H9 (cell line): ENCODE results near the gene GET3. TPM values are rescaled to one million over a fixed set of nuclear protein-coding genes. Genes with fewer than 3 reads are reported as not detected.

Source experiments
- DNase-seq: peaks from one replicate; pipeline ENCODE4 v3.0.0-alpha.2; 2017
- H2AFZ ChIP-seq: one replicate; pipeline ENCODE4 v1.6.1; 2013; ENCODE audit warnings: mild to moderate bottlenecking, low read length, control low read depth, moderate library complexity
- H2AK5ac ChIP-seq: 2 replicates; pipeline ENCODE4 v1.6.1; 2013; ENCODE audit warnings: low read length, control low read depth, mixed read lengths; ENCODE audit not compliant: insufficient read length
- H2BK120ac ChIP-seq: one replicate; pipeline ENCODE4 v1.6.1; 2013; ENCODE audit warnings: low read depth, mild to moderate bottlenecking, low read length, control low read depth, inconsistent platforms; ENCODE audit not compliant: poor library complexity, severe bottlenecking
- H2BK12ac ChIP-seq: 2 replicates; pipeline ENCODE4 v1.6.1; 2013; ENCODE audit warnings: low read length, control low read depth, mixed read lengths, low read depth; ENCODE audit not compliant: insufficient read length
- H2BK15ac ChIP-seq: 2 replicates; pipeline ENCODE4 v1.6.1; 2013; ENCODE audit warnings: low read depth, low read length, control low read depth
- H2BK20ac ChIP-seq: one replicate; pipeline ENCODE4 v1.6.1; 2013; ENCODE audit warnings: low read depth, mild to moderate bottlenecking, low read length, control low read depth, inconsistent platforms; ENCODE audit not compliant: poor library complexity, severe bottlenecking
- H2BK5ac ChIP-seq: 2 replicates; pipeline ENCODE4 v1.6.1; 2013; ENCODE audit warnings: low read length, control low read depth, mixed read lengths; ENCODE audit not compliant: insufficient read length
- H3K14ac ChIP-seq: 2 replicates; pipeline ENCODE4 v1.6.1; 2013; ENCODE audit warnings: low read length, control low read depth; ENCODE audit not compliant: insufficient read depth
- H3K18ac ChIP-seq: 2 replicates; pipeline ENCODE4 v1.6.1; 2013; ENCODE audit warnings: low read depth, mild to moderate bottlenecking, mixed read lengths, low read length, control low read depth; ENCODE audit not compliant: insufficient read length
- H3K23ac ChIP-seq: 2 replicates; pipeline ENCODE4 v1.6.1; 2013; ENCODE audit warnings: low read length, control low read depth, mixed read lengths, low read depth; ENCODE audit not compliant: insufficient read length
- H3K23me2 ChIP-seq: 2 replicates; pipeline ENCODE4 v1.6.1; 2013; ENCODE audit warnings: low read depth, mild to moderate bottlenecking, mixed read lengths, low read length, control low read depth; ENCODE audit not compliant: insufficient read length, poor library complexity, severe bottlenecking
- H3K27ac ChIP-seq: 2 replicates; pipeline ENCODE4 v1.5.1; 2013; ENCODE audit warnings: low read length, control low read depth, mixed read lengths, low read depth; ENCODE audit not compliant: insufficient read length
- H3K27me3 ChIP-seq: 2 replicates; pipeline ENCODE4 v1.6.1; 2013; ENCODE audit warnings: low read length, control low read depth, inconsistent platforms; ENCODE audit not compliant: insufficient read depth
- H3K4ac ChIP-seq: 2 replicates; pipeline ENCODE4 v1.6.1; 2013; ENCODE audit warnings: low read depth, mild to moderate bottlenecking, control low read depth, inconsistent platforms, low read length, moderate library complexity
- H3K4me1 ChIP-seq: 2 replicates; pipeline ENCODE4 v1.6.1; 2013; ENCODE audit warnings: low read length, control low read depth, inconsistent platforms; ENCODE audit not compliant: insufficient read depth
- H3K4me2 ChIP-seq: 2 replicates; pipeline ENCODE4 v1.6.1; 2013; ENCODE audit warnings: low read length, control low read depth, mixed read lengths; ENCODE audit not compliant: insufficient read length, insufficient read depth
- H3K56ac ChIP-seq: 2 replicates; pipeline ENCODE4 v1.6.1; 2013; ENCODE audit warnings: low read depth, mild to moderate bottlenecking, mixed read lengths, low read length, control low read depth; ENCODE audit not compliant: insufficient read length
- H3K79me1 ChIP-seq: 2 replicates; pipeline ENCODE4 v1.6.1; 2013; ENCODE audit warnings: low read depth, mild to moderate bottlenecking, moderate library complexity, low read length, control low read depth, inconsistent platforms; ENCODE audit not compliant: insufficient read depth, poor library complexity, severe bottlenecking
- H3K79me2 ChIP-seq: 2 replicates; pipeline ENCODE4 v1.6.1; 2013; ENCODE audit warnings: low read length, control low read depth, inconsistent platforms; ENCODE audit not compliant: insufficient read depth
- H3K9ac ChIP-seq: 2 replicates; pipeline ENCODE4 v1.6.1; 2013; ENCODE audit warnings: low read length, control low read depth, mixed read lengths; ENCODE audit not compliant: insufficient read length; ENCODE audit errors: extremely low read depth
- H3K9me3 ChIP-seq: one replicate; pipeline ENCODE4 v1.6.1; 2013; ENCODE audit warnings: low read depth, low read length, inconsistent platforms; ENCODE audit not compliant: control insufficient read depth
- H3T11ph ChIP-seq: one replicate; pipeline ENCODE4 v1.6.1; 2013; ENCODE audit warnings: mild to moderate bottlenecking, low read length, control low read depth, inconsistent platforms
- H4K20me1 ChIP-seq: one replicate; pipeline ENCODE4 v1.6.1; 2013; ENCODE audit not compliant: control insufficient read depth, insufficient read length, insufficient read depth
- H4K5ac ChIP-seq: 2 replicates; pipeline ENCODE4 v1.6.1; 2013; ENCODE audit warnings: low read depth, mild to moderate bottlenecking, mixed read lengths, low read length, control low read depth; ENCODE audit not compliant: insufficient read length
- H4K8ac ChIP-seq: replicated peaks from 2 replicates; pipeline ENCODE4 v1.6.1; 2013; ENCODE audit warnings: low read length, control low read depth, mixed read lengths, low read depth; ENCODE audit not compliant: insufficient read length
- H4K91ac ChIP-seq: 2 replicates; pipeline ENCODE4 v1.6.1; 2013; ENCODE audit warnings: low read depth, mild to moderate bottlenecking, moderate library complexity, mixed read lengths, low read length, control low read depth; ENCODE audit not compliant: insufficient read length
- H3K27ac Mint-ChIP-seq, 3 experiments: 2 replicates in 2 of 3; 3 replicates in 1 of 3; pipeline ENCODE4 v1.8.0; 2020 to 2021; ENCODE audit warnings: mixed read lengths in 3 of 3, mild to moderate bottlenecking in 1 of 3, moderate library complexity in 1 of 3
- H3K27me3 Mint-ChIP-seq: 2 replicates; pipeline ENCODE4 v1.8.0; 2021; ENCODE audit warnings: low read depth, mild to moderate bottlenecking, moderate library complexity, mixed read lengths
- H3K36me3 Mint-ChIP-seq, 3 experiments: 2 replicates in 2 of 3; 3 replicates in 1 of 3; pipeline ENCODE4 v1.8.0; 2020 to 2021; ENCODE audit warnings: low read depth in 3 of 3, mixed read lengths in 3 of 3; ENCODE audit not compliant: insufficient read depth in 1 of 3
- H3K4me1 Mint-ChIP-seq, 2 experiments: 2 replicates each; pipeline ENCODE4 v1.8.0; 2020; ENCODE audit warnings: mixed read lengths in 2 of 2
- H3K4me3 Mint-ChIP-seq, 2 experiments: 2 replicates in 1 of 2; 3 replicates in 1 of 2; pipeline ENCODE4 v1.8.0; 2020 to 2021; ENCODE audit warnings: mild to moderate bottlenecking in 2 of 2, mixed read lengths in 2 of 2, moderate library complexity in 1 of 2
- H3K9me3 Mint-ChIP-seq, 2 experiments: 2 replicates in 1 of 2; 3 replicates in 1 of 2; pipeline ENCODE4 v1.8.0; 2020; ENCODE audit warnings: mild to moderate bottlenecking in 2 of 2, mixed read lengths in 2 of 2, moderate library complexity in 1 of 2
- CTCF ChIP-seq: fragments of 200-600 bp; sonication (generic); conservative IDR thresholded peaks from 3 replicates; pipeline ENCODE4 v1.8.0; 2021; ENCODE audit warnings: antibody characterized with exemption, mild to moderate bottlenecking
- WGBS: extraction: QIAGEN DNeasy Blood & Tissue Kit; methylation state at CpG from one replicate; pipeline ENCODE4 v1.1.7; 2013; ENCODE audit warnings: missing lambda C conversion rate, low lambda C conversion rate, mixed read lengths; ENCODE audit not compliant: insufficient read length; ENCODE audit errors: extremely low coverage; 5-methylcytosine and 5-hydroxymethylcytosine counted together
- total RNA-seq: library from RNA; stranded (reverse); gene quantifications from 2 replicates; pipeline ENCODE4 v1.2.1, GENCODE V29; 2021

Gene GET3
- total RNA-seq, 1 experiment from 2014 or later, result 81.6 TPM

- TF ChIP-seq CTCF, result 0 out of 3 replicates have a peak, but pooled peaks have one; percentile 11
- Histone ChIP-seq H3K9ac (no peak overlapping the region), H3K4me1 (peaks cover 4% of the 10 kb centered on the region), H4K5ac (peak overlapping the region; percentile 27), H3K4ac (no peak overlapping the region), H3K79me2 (no peaks in the 10 kb centered on the region), H3K9me3 (no peaks in the 10 kb centered on the region), H4K8ac (no peak overlapping the region), H4K20me1 (no peaks in the 10 kb centered on the region), H2AFZ (no peak overlapping the region), H2BK5ac (no peak overlapping the region), H3K27me3 (no peaks in the 10 kb centered on the region), H2BK20ac (no peak overlapping the region), H3K27ac (no peak overlapping the region), H3K4me2 (peak overlapping the region; percentile 71), H4K91ac (no peak overlapping the region), H2BK15ac (no peak overlapping the region), H2BK12ac (no peak overlapping the region), H3K79me1 (no peaks in the 10 kb centered on the region), H2BK120ac (no peak overlapping the region), H3T11ph (no peak overlapping the region), H3K56ac (no peak overlapping the region), H2AK5ac (no peak overlapping the region), H3K14ac (peak overlapping the region; percentile 72), H3K18ac (peak overlapping the region; percentile 64), H3K23ac (no peak overlapping the region), H3K23me2 (peaks cover 22% of the 10 kb centered on the region)
- no peaks in the 10 kb centered on the region; the same call in 1 of the 2 replicates for H3K27me3 Mint-ChIP-seq
- peaks cover 19 to 22% of the 10 kb centered on the region in 2 experiments for H3K4me1 Mint-ChIP-seq
- no peak overlapping the region for H3K27ac Mint-ChIP-seq
- H3K9me3 Mint-ChIP-seq, result no peaks in the 10 kb centered on the region
- no CpG with 5 or more reads among the region's 88 CpGs for whole genome bisulfite sequencing
- peak overlapping the region; percentile 63 to 85 for H3K4me3 Mint-ChIP-seq
- DNase-seq, result peak; percentile 56
- H3K36me3 Mint-ChIP-seq, result no peaks in the 10 kb centered on the region
Observed at GRCh38 chr19:12782424-12783290, 45.4 kb downstream of the GET3 start.
